ENCODE results near the gene CRYBB1. TPM values are rescaled to one million over a fixed set of nuclear protein-coding genes. Genes with fewer than 3 reads are reported as not detected.

Gene CRYBB1
- total and polyA plus RNA-seq, 9 donors, result 0.69 to 2.5 (median 1.3) TPM

GRCh38 chr22:26589845-26590736 lies 27.7 kb downstream of the CRYBB1 start, which contains the start of gene TPST2:
TPST2 (minus strand) TSS chr22:26590132; CDS start chr22:26541630, 48,502 bp downstream.
- WGBS (ENCODE audit: insufficient coverage), result 0% methylated on average over 58 of the region's 72 CpGs
- no peaks in the 10 kb centered on the region for H3K9me3 ChIP-seq (replicated peaks; ENCODE audit: control insufficient read depth, low read depth, low read length)
- H3K4me3 ChIP-seq (ENCODE audit: low read length), result peak within 1 kb of the TSS; percentile 66
- H3K27ac ChIP-seq (ENCODE audit: low read length), result peak within 1 kb of the TSS; percentile 11
- no peaks in the 10 kb centered on the region for H3K36me3 ChIP-seq (ENCODE audit: control insufficient read depth, insufficient read depth, low read length)
- DNase-seq, result peak; percentile 88
- no peaks in the 10 kb centered on the region for H3K27me3 ChIP-seq (ENCODE audit: control insufficient read depth, insufficient read depth, low read length)
- peaks cover 15% of the 10 kb centered on the region for H3K4me1 ChIP-seq (ENCODE audit: control insufficient read depth, insufficient read depth, low read length)

- Histone ChIP-seq H3K4me1 (ENCODE audit: control insufficient read depth, insufficient read depth, low read length) (peaks cover 15% of the 10 kb centered on the region), H3K4me3 (ENCODE audit: low read length) (peak overlapping the region; percentile 56), H3K27me3 (ENCODE audit: control insufficient read depth, insufficient read depth, low read length) (no peaks in the 10 kb centered on the region), H3K27ac (ENCODE audit: low read length) (peak overlapping the region; percentile 6), H3K9me3 (replicated peaks; ENCODE audit: control insufficient read depth, low read depth, low read length) (no peaks in the 10 kb centered on the region), H3K36me3 (ENCODE audit: control insufficient read depth, insufficient read depth, low read length) (no peaks in the 10 kb centered on the region)
- WGBS (ENCODE audit: insufficient coverage), result under 1% methylated on average over 34 of the region's 44 CpGs
- no peak for DNase-seq
Observed at GRCh38 chr22:26589367-26589844, 28.4 kb downstream of the CRYBB1 start.

- peak; percentile 38 for DNase-seq
- Histone ChIP-seq H3K4me3 (ENCODE audit: low read length) (peak overlapping the region; percentile 56), H3K27me3 (ENCODE audit: control insufficient read depth, insufficient read depth, low read length) (no peaks in the 10 kb centered on the region), H3K9me3 (replicated peaks; ENCODE audit: control insufficient read depth, low read depth, low read length) (no peaks in the 10 kb centered on the region), H3K36me3 (ENCODE audit: control insufficient read depth, insufficient read depth, low read length) (no peaks in the 10 kb centered on the region), H3K4me1 (ENCODE audit: control insufficient read depth, insufficient read depth, low read length) (peaks cover 15% of the 10 kb centered on the region), H3K27ac (ENCODE audit: low read length) (peak overlapping the region; percentile 6)
- WGBS (ENCODE audit: insufficient coverage), result 96% methylated on average over 5 of the region's 14 CpGs
Observed at GRCh38 chr22:26588729-26589366, 29.0 kb downstream of the CRYBB1 start.

- no peaks in the 10 kb centered on the region for H3K27me3 ChIP-seq (ENCODE audit: control insufficient read depth, insufficient read depth, low read length)
- no peaks in the 10 kb centered on the region for H3K9me3 ChIP-seq (replicated peaks; ENCODE audit: control insufficient read depth, low read depth, low read length)
- H3K4me3 ChIP-seq (ENCODE audit: low read length), result no peak overlapping the region
- no peak overlapping the region for H3K27ac ChIP-seq (ENCODE audit: low read length)
- peak; percentile 43 for DNase-seq
- no peaks in the 10 kb centered on the region for H3K36me3 ChIP-seq (ENCODE audit: control insufficient read depth, insufficient read depth, low read length)
- no CpG with 5 or more reads among the region's 4 CpGs for WGBS (ENCODE audit: insufficient coverage)
- H3K4me1 ChIP-seq (ENCODE audit: control insufficient read depth, insufficient read depth, low read length), result peaks cover 15% of the 10 kb centered on the region
Observed at GRCh38 chr22:26587991-26588613, 29.7 kb downstream of the CRYBB1 start.

GRCh38 chr22:26586556-26587325 lies 31.1 kb downstream of the CRYBB1 start:
- peaks cover 15% of the 10 kb centered on the region for H3K4me1 ChIP-seq (ENCODE audit: control insufficient read depth, insufficient read depth, low read length)
- H3K36me3 ChIP-seq (ENCODE audit: control insufficient read depth, insufficient read depth, low read length), result peaks cover 3% of the 10 kb centered on the region
- DNase-seq, result peak; percentile 31
- 67% methylated on average over 8 of the region's 11 CpGs for WGBS (ENCODE audit: insufficient coverage)
- no peak overlapping the region for H3K27ac ChIP-seq (ENCODE audit: low read length)
- H3K4me3 ChIP-seq (ENCODE audit: low read length), result no peak overlapping the region
- no peaks in the 10 kb centered on the region for H3K27me3 ChIP-seq (ENCODE audit: control insufficient read depth, insufficient read depth, low read length)
- H3K9me3 ChIP-seq (replicated peaks; ENCODE audit: control insufficient read depth, low read depth, low read length), result no peaks in the 10 kb centered on the region

GRCh38 chr22:26585104-26585790 lies 32.6 kb downstream of the CRYBB1 start:
- Histone ChIP-seq H3K4me3 (ENCODE audit: low read length) (no peak overlapping the region), H3K27me3 (ENCODE audit: control insufficient read depth, insufficient read depth, low read length) (no peaks in the 10 kb centered on the region), H3K4me1 (ENCODE audit: control insufficient read depth, insufficient read depth, low read length) (peaks cover 12% of the 10 kb centered on the region), H3K27ac (ENCODE audit: low read length) (no peak overlapping the region), H3K9me3 (replicated peaks; ENCODE audit: control insufficient read depth, low read depth, low read length) (no peaks in the 10 kb centered on the region), H3K36me3 (ENCODE audit: control insufficient read depth, insufficient read depth, low read length) (peaks cover 3% of the 10 kb centered on the region)
- WGBS (ENCODE audit: insufficient coverage), result 61% methylated on average over 10 of the region's 11 CpGs
- no peak for DNase-seq

GRCh38 chr22:26584010-26584409 lies 33.8 kb downstream of the CRYBB1 start:
- 100% methylated on average over 1 of the region's 4 CpGs for WGBS (ENCODE audit: insufficient coverage)
- H3K27ac ChIP-seq (ENCODE audit: low read length), result no peak overlapping the region

GRCh38 chr22:26581633-26582168 lies 36.1 kb downstream of the CRYBB1 start:
- peaks cover 3% of the 10 kb centered on the region for H3K4me1 ChIP-seq (ENCODE audit: control insufficient read depth, insufficient read depth, low read length)
- H3K9me3 ChIP-seq (replicated peaks; ENCODE audit: control insufficient read depth, low read depth, low read length), result no peaks in the 10 kb centered on the region
- no peaks in the 10 kb centered on the region for H3K27me3 ChIP-seq (ENCODE audit: control insufficient read depth, insufficient read depth, low read length)
- H3K4me3 ChIP-seq (ENCODE audit: low read length), result no peak overlapping the region
- H3K36me3 ChIP-seq (ENCODE audit: control insufficient read depth, insufficient read depth, low read length), result peaks cover 3% of the 10 kb centered on the region
- no peak overlapping the region for H3K27ac ChIP-seq (ENCODE audit: low read length)
- WGBS (ENCODE audit: insufficient coverage), result 95% methylated on average over 6 of the region's 8 CpGs
- no peak for DNase-seq

More at GRCh38 chr22:26584010-26584409, 33.8 kb downstream of the CRYBB1 start:
- Histone ChIP-seq H3K9me3 (replicated peaks; ENCODE audit: control insufficient read depth, low read depth, low read length) (no peaks in the 10 kb centered on the region), H3K27me3 (ENCODE audit: control insufficient read depth, insufficient read depth, low read length) (no peaks in the 10 kb centered on the region), H3K4me1 (ENCODE audit: control insufficient read depth, insufficient read depth, low read length) (peaks cover 9% of the 10 kb centered on the region), H3K4me3 (ENCODE audit: low read length) (no peak overlapping the region), H3K36me3 (ENCODE audit: control insufficient read depth, insufficient read depth, low read length) (peaks cover 3% of the 10 kb centered on the region)
- no peak for DNase-seq

- H3K27ac ChIP-seq (ENCODE audit: low read length), result no peak overlapping the region
- no peaks in the 10 kb centered on the region for H3K9me3 ChIP-seq (replicated peaks; ENCODE audit: control insufficient read depth, low read depth, low read length)
- H3K4me3 ChIP-seq (ENCODE audit: low read length), result no peak overlapping the region
- DNase-seq, result no peak
- peaks cover 3% of the 10 kb centered on the region for H3K36me3 ChIP-seq (ENCODE audit: control insufficient read depth, insufficient read depth, low read length)
- H3K27me3 ChIP-seq (ENCODE audit: control insufficient read depth, insufficient read depth, low read length), result no peaks in the 10 kb centered on the region
- H3K4me1 ChIP-seq (ENCODE audit: control insufficient read depth, insufficient read depth, low read length), result peaks cover 4% of the 10 kb centered on the region
- WGBS (ENCODE audit: insufficient coverage), result 11% methylated on average over 1 of the region's 1 CpG
Observed at GRCh38 chr22:26581026-26581425, 36.8 kb downstream of the CRYBB1 start.
